GM21447 (cell line): ENCODE results near the gene RAB40C.

Experiments used
- ATAC-seq: cut with Tn5 transposase; IDR thresholded peaks from one replicate; pipeline ENCODE4 v1.9.1; 2021; ENCODE audit not compliant: unreplicated experiment

The RAB40C gene

GRCh38 chr16:559021-559380, 30.9 kb upstream of the RAB40C start:
- no peak for ATAC-seq

GRCh38 chr16:559411-560203, 30.3 kb upstream of the RAB40C start:
- no peak for ATAC-seq

- no peak for ATAC-seq
Observed at GRCh38 chr16:560204-560700, 29.6 kb upstream of the RAB40C start, which contains the start of gene PRR35. Gene PRR35 (plus strand): TSS chr16:560394. CDS start chr16:563295, 2,901 bp downstream.

- no peak for ATAC-seq
Observed at GRCh38 chr16:560701-561412, 29.0 kb upstream of the RAB40C start.

- no peak for ATAC-seq
Observed at GRCh38 chr16:561413-561794, 28.5 kb upstream of the RAB40C start.

GRCh38 chr16:561957-562938, 27.6 kb upstream of the RAB40C start:
- no peak for ATAC-seq

GRCh38 chr16:563072-563644, 26.7 kb upstream of the RAB40C start:
- no peak for ATAC-seq

- no peak for ATAC-seq
Observed at GRCh38 chr16:564690-565418, 25.0 kb upstream of the RAB40C start.

- ATAC-seq, result no peak
Observed at GRCh38 chr16:565419-566330, 24.2 kb upstream of the RAB40C start.

GRCh38 chr16:566475-567372, 23.1 kb upstream of the RAB40C start, which contains the start of gene NHLRC4:
Gene NHLRC4 (plus strand): TSS chr16:567005. CDS start chr16:568048, 1,043 bp downstream.
- peak; percentile 68 for ATAC-seq

- ATAC-seq, result no peak
Observed at GRCh38 chr16:567373-568256, 22.3 kb upstream of the RAB40C start.

GRCh38 chr16:568401-569258, 21.2 kb upstream of the RAB40C start:
- no peak for ATAC-seq

GRCh38 chr16:569445-570254, 20.2 kb upstream of the RAB40C start, which contains the start of gene PIGQ:
Gene PIGQ (plus strand): TSS chr16:569968. CDS start chr16:574075, 4,107 bp downstream.
- peak; percentile 42 for ATAC-seq

- no peak for ATAC-seq
Observed at GRCh38 chr16:572865-573650, 16.8 kb upstream of the RAB40C start.
